ENCODE results near the gene SYPL1. TPM values are rescaled to one million over a fixed set of nuclear protein-coding genes. Genes with fewer than 3 reads are reported as not detected.

The SYPL1 gene
- total and polyA plus RNA-seq, 9 of the 15 experiments (the other 6 are each of a cell fraction or from before 2014, with no cell fraction given): 23.8 to 214 (median 70.2) TPM

DNA sequence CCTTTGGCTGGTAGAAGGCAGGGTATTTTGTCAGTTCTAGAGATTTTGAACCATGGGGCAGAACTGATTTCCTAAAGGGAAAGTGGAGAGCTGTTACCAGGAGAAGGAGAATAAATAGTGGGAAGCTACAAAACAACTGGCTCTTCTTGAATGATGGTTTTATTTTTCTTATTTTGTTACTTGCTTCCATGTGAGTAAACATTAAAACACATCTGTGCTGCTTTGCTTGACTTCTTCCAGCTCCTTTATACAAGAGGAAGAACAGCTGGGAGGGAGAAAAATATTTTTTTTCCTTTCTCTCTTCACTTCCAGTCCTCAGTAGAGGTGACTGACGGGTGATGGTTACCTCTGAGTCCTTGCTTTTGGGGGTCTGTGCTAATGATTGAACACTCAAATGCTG is 30.0 kb upstream of the SYPL1 start:
- CTCF ChIA-PET (ENCODE audit: low intra/inter-chr PET ratio): no interaction called here
- ATAC-seq: no peak
- no TSS peak for BruUV-seq (replicated peaks)
- no peak for FAIRE-seq
- H3K9me3 ChIP-seq (replicated peaks; ENCODE audit: control insufficient read depth, insufficient read depth, low read depth, low read length): no peaks in the 10 kb centered on the region
- no peaks in the 10 kb centered on the region for H3K79me2 ChIP-seq (ENCODE audit: control insufficient read depth, insufficient read depth, low read length)
- H2AFZ ChIP-seq (ENCODE audit: low read depth, low read length): no peak overlapping the region
- WGBS (ENCODE audit: insufficient coverage, low coverage, missing lambda C conversion rate): 0% methylated on average over 1 of the region's 1 CpG
- H3K4me1 ChIP-seq (replicated peaks in 1 of 2; ENCODE audit: control insufficient read depth in 2 of 2, insufficient read depth in 2 of 2, low read length in 2 of 2): no peaks in the 10 kb centered on the region
- intact Hi-C loops (cut with micrococcal nuclease): no loop called here
- 0 out of 2 replicates have a peak, but pooled peaks cover 4% of the 10 kb centered on the region for H4K20me1 ChIP-seq (replicated peaks; ENCODE audit: control insufficient read depth, insufficient read depth, low read length)
- H3K9me1 ChIP-seq (ENCODE audit: control insufficient read depth, insufficient read depth, low read length): no peaks in the 10 kb centered on the region
- no peak overlapping the region for H3K4me2 ChIP-seq (ENCODE audit: insufficient read depth, low read length)
- no peaks in the 10 kb centered on the region for H3K36me3 ChIP-seq (ENCODE audit: control insufficient read depth, insufficient read depth, low read length)
- POLR2A ChIA-PET: interaction anchor here (0.6 kb wide), 1 partner anchor 59 kb away, joined by 3 read pairs; no protein-coding TSS in a partner anchor
- no peak overlapping the region for H3K4me3 ChIP-seq
- no peak overlapping the region for H3K27ac ChIP-seq (ENCODE audit: extremely low read depth, low read depth, low read length)
- no peak overlapping the region for H3K9ac ChIP-seq (ENCODE audit: insufficient read depth in 1 of 2, low read depth in 2 of 2, low read length in 2 of 2)
- TF ChIP-seq, protein P1, sequence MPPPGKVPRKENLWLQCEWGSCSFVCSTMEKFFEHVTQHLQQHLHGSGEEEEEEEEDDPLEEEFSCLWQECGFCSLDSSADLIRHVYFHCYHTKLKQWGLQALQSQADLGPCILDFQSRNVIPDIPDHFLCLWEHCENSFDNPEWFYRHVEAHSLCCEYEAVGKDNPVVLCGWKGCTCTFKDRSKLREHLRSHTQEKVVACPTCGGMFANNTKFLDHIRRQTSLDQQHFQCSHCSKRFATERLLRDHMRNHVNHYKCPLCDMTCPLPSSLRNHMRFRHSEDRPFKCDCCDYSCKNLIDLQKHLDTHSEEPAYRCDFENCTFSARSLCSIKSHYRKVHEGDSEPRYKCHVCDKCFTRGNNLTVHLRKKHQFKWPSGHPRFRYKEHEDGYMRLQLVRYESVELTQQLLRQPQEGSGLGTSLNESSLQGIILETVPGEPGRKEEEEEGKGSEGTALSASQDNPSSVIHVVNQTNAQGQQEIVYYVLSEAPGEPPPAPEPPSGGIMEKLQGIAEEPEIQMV (tag; conservative IDR thresholded peaks at IDR 0.05; ENCODE audit: low read depth): no peak
- no peak for TF ChIP-seq LEF1 (IDR thresholded peaks at IDR 0.05)
- TF ChIP-seq ZKSCAN1 (IDR thresholded peaks at IDR 0.05; ENCODE audit: low read depth, low read length): no peak
- TF ChIP-seq NCOA6 (IDR thresholded peaks at IDR 0.05): no peak
- TF ChIP-seq GTF2A2 (tag; IDR thresholded peaks at IDR 0.05): no peak
- TF ChIP-seq, protein P2, sequence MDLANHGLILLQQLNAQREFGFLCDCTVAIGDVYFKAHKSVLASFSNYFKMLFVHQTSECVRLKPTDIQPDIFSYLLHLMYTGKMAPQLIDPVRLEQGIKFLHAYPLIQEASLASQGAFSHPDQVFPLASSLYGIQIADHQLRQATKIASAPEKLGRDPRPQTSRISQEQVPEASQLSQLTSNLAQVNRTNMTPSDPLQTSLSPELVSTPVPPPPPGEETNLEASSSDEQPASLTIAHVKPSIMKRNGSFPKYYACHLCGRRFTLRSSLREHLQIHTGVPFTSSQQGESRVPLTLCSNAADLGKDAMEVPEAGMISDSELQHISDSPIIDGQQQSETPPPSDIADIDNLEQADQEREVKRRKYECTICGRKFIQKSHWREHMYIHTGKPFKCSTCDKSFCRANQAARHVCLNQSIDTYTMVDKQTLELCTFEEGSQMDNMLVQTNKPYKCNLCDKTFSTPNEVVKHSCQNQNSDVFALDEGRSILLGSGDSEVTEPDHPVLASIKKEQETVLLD (IDR thresholded peaks at IDR 0.05): no peak
- TF ChIP-seq RFX5 (IDR thresholded peaks at IDR 0.05; ENCODE audit: low read depth, low read length): no peak
- no peak for TF ChIP-seq FIP1L1 (IDR thresholded peaks at IDR 0.05; ENCODE audit: low read depth, low read length, poor library complexity, severe bottlenecking)
- TF ChIP-seq, protein P3, sequence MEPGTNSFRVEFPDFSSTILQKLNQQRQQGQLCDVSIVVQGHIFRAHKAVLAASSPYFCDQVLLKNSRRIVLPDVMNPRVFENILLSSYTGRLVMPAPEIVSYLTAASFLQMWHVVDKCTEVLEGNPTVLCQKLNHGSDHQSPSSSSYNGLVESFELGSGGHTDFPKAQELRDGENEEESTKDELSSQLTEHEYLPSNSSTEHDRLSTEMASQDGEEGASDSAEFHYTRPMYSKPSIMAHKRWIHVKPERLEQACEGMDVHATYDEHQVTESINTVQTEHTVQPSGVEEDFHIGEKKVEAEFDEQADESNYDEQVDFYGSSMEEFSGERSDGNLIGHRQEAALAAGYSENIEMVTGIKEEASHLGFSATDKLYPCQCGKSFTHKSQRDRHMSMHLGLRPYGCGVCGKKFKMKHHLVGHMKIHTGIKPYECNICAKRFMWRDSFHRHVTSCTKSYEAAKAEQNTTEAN (CRISPR knock-in tag; IDR thresholded peaks at IDR 0.05): no peak
- no peak for TF ChIP-seq ZNF76 (CRISPR knock-in tag; IDR thresholded peaks at IDR 0.05; ENCODE audit: borderline replicate concordance)
- no peak for TF ChIP-seq POLR3A (IDR thresholded peaks at IDR 0.05; ENCODE audit: borderline replicate concordance, extremely low read depth, insufficient read depth, insufficient read length)
- TF ChIP-seq MTA1 (IDR thresholded peaks at IDR 0.05; ENCODE audit: borderline replicate concordance): no peak
- TF ChIP-seq MYBL2 (IDR thresholded peaks at IDR 0.05; ENCODE audit: low read depth): no peak
- TF ChIP-seq MYBL2 (CRISPR knock-in tag; IDR thresholded peaks at IDR 0.05; ENCODE audit: borderline replicate concordance): no peak
- TF ChIP-seq MCM2 (IDR thresholded peaks at IDR 0.05; ENCODE audit: low read depth): no peak
- no peak for TF ChIP-seq KDM2B (CRISPR knock-in tag; IDR thresholded peaks at IDR 0.05)
- no peak for TF ChIP-seq HNRNPUL1 (IDR thresholded peaks at IDR 0.05; ENCODE audit: low read length)
- TF ChIP-seq PHB2 (IDR thresholded peaks at IDR 0.05; ENCODE audit: low read depth): no peak
- in situ Hi-C loops (cut with MboI): no loop called here
- peaks cover 42 to 45% of the 10 kb centered on the region in 2 experiments for H3K27me3 ChIP-seq (ENCODE audit: control insufficient read depth in 2 of 2, insufficient read depth in 2 of 2, low read length in 2 of 2)
- DNase-seq (ENCODE audit: extremely low read depth in 1 of 4, low spot score in 3 of 4): no peak

Measured in K562 (cell line).